Mucosa of descending colon (tissue), 3 donors: ENCODE measurements around the gene KLF13. TPM values are rescaled to one million over a fixed set of nuclear protein-coding genes. Genes with fewer than 3 reads are reported as not detected.

ENCODE experiments used
- ATAC-seq: fragments of 200-7000 bp; cut with Tn5 transposase; one replicate; pipeline ENCODE4 v1.9.1; 2020; ENCODE audit warnings: mild to moderate bottlenecking, moderate library complexity
- DNase-seq, 3 donors: peaks; one replicate each; pipeline ENCODE4 v3.0.0-alpha.2; 2020
- H3K36me3 ChIP-seq: fragments of 200-600 bp; one replicate; pipeline ENCODE4 v1.8.0; 2021; ENCODE audit warnings: low read depth, mild to moderate bottlenecking
- H3K4me1 ChIP-seq: fragments of 200-600 bp; one replicate; pipeline ENCODE4 v1.8.0; 2021; ENCODE audit warnings: low read depth, mild to moderate bottlenecking
- H3K4me3 ChIP-seq: fragments of 200-600 bp; one replicate; pipeline ENCODE4 v1.8.0; 2021; ENCODE audit warnings: mild to moderate bottlenecking
- H3K9me3 ChIP-seq: fragments of 200-600 bp; one replicate; pipeline ENCODE4 v1.8.0; 2021; ENCODE audit warnings: mild to moderate bottlenecking
- intact Hi-C, 2 donors: fragments of 100-400 bp; cut with DNase I in 1 of 2; cut with micrococcal nuclease in 1 of 2; formaldehyde crosslinking; loops; one replicate each; pipeline versions ENCODE4 v1.11.0 to v1.11.1; 2022; cut with DNase I, micrococcal nuclease
- total RNA-seq, 3 donors: library from RNA; stranded (reverse); fragmentation: NEBNext Ultra II Directional in 2 of 3; extraction: Animal tissue kit (Norgen Biotek cat#: 25700) in 2 of 3; gene quantifications; one replicate each; pipeline versions ENCODE4 v1.2.1 to v1.2.4, GENCODE V29; 2021 to 2023
- TF ChIP-seq, protein P1 (sequence below): fragments of 200-600 bp; IDR thresholded peaks from one replicate; pipeline ENCODE4 v1.8.0; 2022; ENCODE audit warnings: antibody characterized with exemption, mild to moderate bottlenecking
- donor health status: DM: no; HTN: no; CAD: no; lungs with moderate emphysema.
- donor health status: DM: no; HTN: no; CAD: no.
- donor health status: DM: no; HTN: yes; CAD: no.

Gene KLF13
- total RNA-seq, 3 donors from 2014 or later: 72.4 to 107 (median 91.2) TPM

- H3K36me3 ChIP-seq: no peaks in the 10 kb centered on the region
- no peak overlapping the region for H3K4me3 ChIP-seq
- ATAC-seq (no peak), DNase-seq (peak in 1 of 3 donors; percentile 1)
- TF ChIP-seq, protein P1, sequence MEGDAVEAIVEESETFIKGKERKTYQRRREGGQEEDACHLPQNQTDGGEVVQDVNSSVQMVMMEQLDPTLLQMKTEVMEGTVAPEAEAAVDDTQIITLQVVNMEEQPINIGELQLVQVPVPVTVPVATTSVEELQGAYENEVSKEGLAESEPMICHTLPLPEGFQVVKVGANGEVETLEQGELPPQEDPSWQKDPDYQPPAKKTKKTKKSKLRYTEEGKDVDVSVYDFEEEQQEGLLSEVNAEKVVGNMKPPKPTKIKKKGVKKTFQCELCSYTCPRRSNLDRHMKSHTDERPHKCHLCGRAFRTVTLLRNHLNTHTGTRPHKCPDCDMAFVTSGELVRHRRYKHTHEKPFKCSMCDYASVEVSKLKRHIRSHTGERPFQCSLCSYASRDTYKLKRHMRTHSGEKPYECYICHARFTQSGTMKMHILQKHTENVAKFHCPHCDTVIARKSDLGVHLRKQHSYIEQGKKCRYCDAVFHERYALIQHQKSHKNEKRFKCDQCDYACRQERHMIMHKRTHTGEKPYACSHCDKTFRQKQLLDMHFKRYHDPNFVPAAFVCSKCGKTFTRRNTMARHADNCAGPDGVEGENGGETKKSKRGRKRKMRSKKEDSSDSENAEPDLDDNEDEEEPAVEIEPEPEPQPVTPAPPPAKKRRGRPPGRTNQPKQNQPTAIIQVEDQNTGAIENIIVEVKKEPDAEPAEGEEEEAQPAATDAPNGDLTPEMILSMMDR: no peak
- H3K4me1 ChIP-seq: peaks cover 9% of the 10 kb centered on the region
- intact Hi-C loops: no loop called here
- no peaks in the 10 kb centered on the region for H3K9me3 ChIP-seq
Observed at GRCh38 chr15:31387092-31387478, 60.5 kb downstream of the KLF13 start.

DNA sequence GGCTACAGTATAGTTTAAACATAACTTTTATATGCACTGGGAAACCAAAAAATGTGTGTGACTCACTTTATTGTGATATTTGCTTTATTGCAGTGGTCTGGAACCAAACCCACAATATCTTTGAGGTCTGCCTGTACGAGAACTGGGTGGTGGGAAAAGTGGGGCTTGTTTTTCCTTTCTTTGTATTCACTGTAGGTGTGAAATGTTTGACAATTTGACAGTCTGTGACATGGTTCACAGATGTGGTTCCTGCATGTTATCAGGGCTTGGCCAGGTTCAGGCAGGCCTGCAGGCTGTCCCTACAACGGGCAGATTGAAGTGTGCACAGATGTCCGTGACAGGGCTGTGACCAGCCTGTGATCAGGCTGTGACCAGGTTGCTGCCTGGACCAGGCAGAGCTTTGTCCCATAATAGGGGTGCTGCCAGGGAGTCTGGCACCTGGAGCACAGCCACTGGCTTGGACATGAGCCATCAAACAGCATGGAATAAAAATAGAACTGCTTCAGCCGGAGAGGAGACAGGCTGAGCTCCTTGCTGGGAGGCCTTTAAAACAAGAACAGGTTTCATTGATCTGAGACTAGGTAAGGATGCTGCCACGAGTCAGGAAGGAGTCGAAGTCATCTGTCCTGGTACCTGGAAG is 61.0 kb downstream of the KLF13 start:
- H3K36me3 ChIP-seq: no peaks in the 10 kb centered on the region
- H3K4me1 ChIP-seq: peaks cover 13% of the 10 kb centered on the region
- no peaks in the 10 kb centered on the region for H3K9me3 ChIP-seq
- no peak overlapping the region for H3K4me3 ChIP-seq
- intact Hi-C loops: no loop called here
- TF ChIP-seq, protein P1: no peak
- ATAC-seq (peak; percentile 37), DNase-seq (peak in 1 of 3 donors; percentile 60)

- ATAC-seq (no peak), DNase-seq (peak in 1 of 3 donors; percentile 1)
- H3K4me3 ChIP-seq: no peak overlapping the region
- H3K9me3 ChIP-seq: no peaks in the 10 kb centered on the region
- intact Hi-C loops: no loop called here
- H3K36me3 ChIP-seq: no peaks in the 10 kb centered on the region
- TF ChIP-seq, protein P1: no peak
- peaks cover 18% of the 10 kb centered on the region for H3K4me1 ChIP-seq
Observed at GRCh38 chr15:31389576-31389975, 62.9 kb downstream of the KLF13 start.

- TF ChIP-seq, protein P1: no peak
- Histone ChIP-seq H3K4me3 (no peak overlapping the region), H3K36me3 (no peaks in the 10 kb centered on the region), H3K9me3 (no peaks in the 10 kb centered on the region), H3K4me1 (peaks cover 18% of the 10 kb centered on the region)
- ATAC-seq (no peak), DNase-seq (no peak)
- intact Hi-C loops: loop anchor here in 1 of 2 donors (10.0 kb wide), 1 partner anchor 55 kb away; no protein-coding TSS in a partner anchor
Observed at GRCh38 chr15:31390029-31390428, 63.4 kb downstream of the KLF13 start.

DNA sequence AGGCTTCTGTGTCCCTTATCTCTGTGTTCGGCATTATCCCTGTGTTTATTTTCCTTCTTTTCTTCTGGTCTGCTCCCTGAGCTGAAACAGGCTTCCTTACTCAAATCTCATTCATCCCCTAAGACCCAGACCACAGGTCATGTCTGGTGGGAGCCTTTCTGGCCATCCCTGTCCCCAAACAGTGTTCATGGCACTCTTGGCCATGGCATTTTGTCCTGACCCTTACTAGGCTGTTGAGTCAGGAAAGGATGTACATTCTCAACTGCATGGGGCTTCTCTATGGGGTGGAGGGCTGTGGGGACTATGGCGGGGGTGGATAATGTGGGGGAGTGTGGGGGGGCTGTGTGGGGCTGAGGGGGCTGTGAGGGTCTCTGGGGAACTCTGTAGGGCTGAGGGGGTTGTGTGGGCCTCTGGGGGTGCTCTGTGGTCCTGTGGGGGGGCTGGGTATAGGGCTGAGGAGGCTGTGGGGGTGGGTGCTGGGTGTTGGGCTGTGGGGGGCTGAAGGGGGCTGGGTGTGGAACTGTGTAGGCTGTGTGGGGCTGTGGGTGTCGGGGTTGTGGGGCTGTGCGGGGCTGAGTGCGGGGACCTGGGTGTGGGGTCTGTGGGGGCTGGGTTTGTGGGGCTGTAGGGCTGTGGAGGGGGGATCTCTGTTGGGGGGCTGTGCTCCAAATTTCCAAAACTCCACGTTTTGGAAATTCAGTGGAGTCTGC is 64.3 kb downstream of the KLF13 start:
- H3K4me3 ChIP-seq: no peak overlapping the region
- H3K36me3 ChIP-seq: no peaks in the 10 kb centered on the region
- peak in 2 of 3 donors; percentile 7 to 58 for DNase-seq
- peaks cover 18% of the 10 kb centered on the region for H3K4me1 ChIP-seq
- intact Hi-C loops: loop anchor here in 1 of 2 donors (10.0 kb wide), 1 partner anchor 56 kb away; no protein-coding TSS in a partner anchor
- TF ChIP-seq, protein P1: no peak
- no peaks in the 10 kb centered on the region for H3K9me3 ChIP-seq
- no peak for ATAC-seq
